Measurements from ENCODE around the gene RBMS1.
A peak's percentile ranks its signal among the peaks of the same experiment; 100 is the strongest.

Gene RBMS1

GRCh38 chr2:160256507-160256906 is 237.1 kb downstream of the RBMS1 start:
- DNase-seq (ENCODE audit: low spot score) = peak; percentile 65
- FAIRE-seq = no peak

GRCh38 chr2:160255408-160255807 is 238.2 kb downstream of the RBMS1 start:
- no peak for FAIRE-seq

GRCh38 chr2:160254189-160254762 is 239.3 kb downstream of the RBMS1 start:
- FAIRE-seq (peak; percentile 48), DNase-seq (ENCODE audit: low spot score) (peak; percentile 52)

More at GRCh38 chr2:160255408-160255807, 238.2 kb downstream of the RBMS1 start:
- DNase-seq (ENCODE audit: low spot score) = no peak

GRCh38 chr2:160253440-160254188 is 240.0 kb downstream of the RBMS1 start:
- DNase-seq (ENCODE audit: low spot score) (peak; percentile 88), FAIRE-seq (peak; percentile 99)

- no peak for FAIRE-seq
- no peak for DNase-seq (ENCODE audit: low spot score)
Measured at GRCh38 chr2:160252900-160253299, 240.7 kb downstream of the RBMS1 start.

- DNase-seq (ENCODE audit: low spot score) = peak; percentile 59
- peak; percentile 88 for FAIRE-seq
Measured at GRCh38 chr2:160252278-160252887, 241.2 kb downstream of the RBMS1 start.

- FAIRE-seq (no peak), DNase-seq (ENCODE audit: low spot score) (no peak)
Measured at GRCh38 chr2:160251569-160251968, 242.0 kb downstream of the RBMS1 start.

GRCh38 chr2:160249876-160250275 is 243.7 kb downstream of the RBMS1 start:
- DNase-seq (ENCODE audit: low spot score) (no peak), FAIRE-seq (no peak)

- DNase-seq (ENCODE audit: low spot score) (no peak), FAIRE-seq (no peak)
Measured at GRCh38 chr2:160247296-160248035, 246.1 kb downstream of the RBMS1 start.

- DNase-seq (ENCODE audit: low spot score) (no peak), FAIRE-seq (peak; percentile 29)
Measured at GRCh38 chr2:160246356-160246755, 247.3 kb downstream of the RBMS1 start.

GRCh38 chr2:160245614-160246155 is 247.9 kb downstream of the RBMS1 start:
- no peak for DNase-seq (ENCODE audit: low spot score)
- FAIRE-seq = no peak

- no peak for FAIRE-seq
- DNase-seq (ENCODE audit: low spot score) = no peak
Measured at GRCh38 chr2:160242893-160243564, 250.6 kb downstream of the RBMS1 start.

GRCh38 chr2:160241251-160242137 is 252.1 kb downstream of the RBMS1 start:
- DNase-seq (ENCODE audit: low spot score) (peak; percentile 79), FAIRE-seq (peak; percentile 91)

GRCh38 chr2:160239436-160239835 is 254.2 kb downstream of the RBMS1 start:
- DNase-seq (ENCODE audit: low spot score) = no peak
- no peak for FAIRE-seq

- FAIRE-seq = no peak
- DNase-seq (ENCODE audit: low spot score) = no peak
Measured at GRCh38 chr2:160238392-160238791, 255.2 kb downstream of the RBMS1 start.

- FAIRE-seq (no peak), DNase-seq (ENCODE audit: low spot score) (no peak)
Measured at GRCh38 chr2:160232905-160233475, 260.6 kb downstream of the RBMS1 start.

GRCh38 chr2:160229591-160229990 is 264.0 kb downstream of the RBMS1 start:
- peak; percentile 64 for DNase-seq (ENCODE audit: low spot score)
- no peak for FAIRE-seq

GRCh38 chr2:160228141-160228917 is 265.3 kb downstream of the RBMS1 start:
- DNase-seq (ENCODE audit: low spot score) = peak; percentile 96
- peak; percentile 99 for FAIRE-seq

Data from RCC 7860 (cell line).